K562 (cell line): ENCODE results near the gene FOXR1. TPM values are rescaled to one million over a fixed set of nuclear protein-coding genes. Genes with fewer than 3 reads are reported as not detected.

Source experiments
- ESRRA ChIP-seq: fragments of 450-650 bp; IDR thresholded peaks from 2 replicates; pipeline ENCODE4 v1.6.1; 2014; ENCODE audit warnings: low read depth, mild to moderate bottlenecking, moderate library complexity, borderline replicate concordance
- MAZ ChIP-seq, 2 experiments: fragments of 450-650 bp in 1 of 2; sonication (generic) in 1 of 2; formaldehyde crosslinking; IDR thresholded peaks in 1 of 2; conservative IDR thresholded peaks in 1 of 2; 2 replicates each; pipeline versions ENCODE4 v1.4.0 to v1.5.0; 2020; ENCODE audit warnings: mild to moderate bottlenecking in 1 of 2, missing genetic modification reagents in 1 of 2
- MXI1 ChIP-seq: IDR thresholded peaks from 2 replicates; pipeline ENCODE4 v1.6.1; 2011; ENCODE audit warnings: low read depth, mild to moderate bottlenecking, improper control_type of control experiment, low read length
- MYNN ChIP-seq, 2 experiments: sonication (generic); formaldehyde crosslinking in 1 of 2; IDR thresholded peaks; 2 replicates each; pipeline versions ENCODE4 v1.5.0 to v1.6.1; 2016 to 2020; ENCODE audit warnings: antibody characterized with exemption in 1 of 2, missing genetic modification reagents in 1 of 2
- NBN ChIP-seq: fragments of 450-650 bp; IDR thresholded peaks from 2 replicates; pipeline ENCODE4 v1.6.1; 2016; ENCODE audit warnings: low read depth, mild to moderate bottlenecking
- NFYB ChIP-seq: IDR thresholded peaks from 2 replicates; pipeline ENCODE4 v1.6.1; 2011; ENCODE audit warnings: mild to moderate bottlenecking, moderate library complexity; ENCODE audit not compliant: insufficient read length; ENCODE audit errors: extremely low read depth
- PCBP1 ChIP-seq: fragments of 200-400 bp; formaldehyde crosslinking; IDR thresholded peaks from 2 replicates; pipeline ENCODE4 v1.6.1; 2018; ENCODE audit warnings: mild to moderate bottlenecking, low read depth, low read length; ENCODE audit not compliant: poor library complexity, severe bottlenecking
- POLR2AphosphoS5 ChIP-seq: IDR thresholded peaks from 2 replicates; pipeline ENCODE4 v1.6.1; 2011; ENCODE audit warnings: mild to moderate bottlenecking, low read depth, low read length, moderate library complexity; ENCODE audit not compliant: control insufficient read depth, insufficient read depth
- PRMT5 ChIP-seq: sonication (generic); formaldehyde crosslinking; IDR thresholded peaks from 2 replicates; pipeline ENCODE4 v1.5.0; 2020; ENCODE audit warnings: missing genetic modification reagents
- RAD21 ChIP-seq, 2 experiments: fragments of 250-450 bp in 1 of 2; fragments of 450-650 bp in 1 of 2; sonication (Bioruptor Pico) in 1 of 2; formaldehyde crosslinking in 1 of 2; IDR thresholded peaks in 1 of 2; conservative IDR thresholded peaks in 1 of 2; 2 replicates each; pipeline versions ENCODE4 v1.4.0 to v1.8.0; 2020 to 2022; ENCODE audit warnings: mild to moderate bottlenecking in 2 of 2, moderate library complexity in 1 of 2
- RCOR1 ChIP-seq, 2 experiments: IDR thresholded peaks; 2 replicates each; pipeline ENCODE4 v1.6.1; 2012; ENCODE audit warnings: low read depth in 2 of 2, low read length in 2 of 2, borderline replicate concordance in 1 of 2, improper control_type of control experiment in 1 of 2
- SETDB1 ChIP-seq: IDR thresholded peaks from one replicate; pipeline ENCODE4 v1.6.1; 2012; ENCODE audit warnings: low read length, control low read depth, inconsistent platforms
- ZBTB40 ChIP-seq, 2 experiments: fragments of 450-650 bp in 1 of 2; sonication (generic) in 1 of 2; formaldehyde crosslinking in 1 of 2; IDR thresholded peaks; 2 replicates each; pipeline versions ENCODE4 v1.7.1 to v1.9.0; 2016 to 2022; ENCODE audit warnings: inconsistent platforms in 1 of 2, mild to moderate bottlenecking in 1 of 2, missing genetic modification reagents in 1 of 2
- ZNF280B ChIP-seq: fragments of 250-450 bp; sonication (Bioruptor Pico); IDR thresholded peaks from 2 replicates; pipeline ENCODE4 v1.5.1; 2021; ENCODE audit warnings: mild to moderate bottlenecking
- ZNF507 ChIP-seq: conservative IDR thresholded peaks from 2 replicates; pipeline ENCODE4 v1.6.1; 2017; ENCODE audit warnings: missing genetic modification characterization, missing compliant biosample characterization
- polyA plus RNA-seq, 8 experiments: library from polyadenylated mRNA; depleted of rRNA in 4 of 8; stranded (reverse) in 5 of 8; unstranded in 3 of 8; fragments of >200 nt; fragmentation: Nextera tagmentation in 2 of 8; fragmentation: Illumina TruSeq in 1 of 8; extraction: Ambion mirVana in 2 of 8; extraction: Trizol in 1 of 8; gene quantifications; 2 replicates each; pipeline versions ENCODE4 v1.2.1 to v1.2.3, GENCODE V29; 2011 to 2014; ENCODE audit warnings: inconsistent platforms in 1 of 8, missing spikeins in 1 of 8
- total RNA-seq, 7 experiments: library from RNA; depleted of rRNA in 6 of 7; stranded (reverse); fragments of >200 nt in 6 of 7; fragmentation: Illumina TruSeq in 2 of 7; extraction: Trizol in 2 of 7; gene quantifications; 2 replicates each; pipeline versions ENCODE4 v1.2.1 to v1.2.3, GENCODE V29; 2011 to 2021; ENCODE audit warnings: low replicate concordance in 1 of 7

FOXR1 gene
- total and polyA plus RNA-seq, 9 of the 15 experiments (the other 6 are each of a cell fraction or from before 2014, with no cell fraction given): not detected

- TF ChIP-seq ZBTB40 (IDR thresholded peaks at IDR 0.05) (no peak), ZBTB40 (CRISPR knock-in tag; IDR thresholded peaks at IDR 0.05) (no peak), NBN (no peak), ZNF507 (tag) (no peak), RCOR1 (IDR thresholded peaks at IDR 0.05; ENCODE audit: borderline replicate concordance in 1 of 2, low read depth in 2 of 2, low read length in 2 of 2) (peak in 1 of 2 experiments; percentile 47; a peak in 1 of 4 replicates), PRMT5 (CRISPR knock-in tag) (no peak), NFYB (no peak), ESRRA (peak; percentile 23; the same call in 1 of the 2 replicates), MXI1 (no peak), MAZ (CRISPR knock-in tag; conservative IDR thresholded peaks at IDR 0.05 in 1 of 2, IDR thresholded peaks at IDR 0.05 in 1 of 2) (peak in 1 of 2 experiments; percentile 57; a peak in 1 of 4 replicates), SETDB1 (no peak), MYNN (IDR thresholded peaks at IDR 0.05) (peak; percentile 80), MYNN (CRISPR knock-in tag; IDR thresholded peaks at IDR 0.05) (no peak), POLR2AphosphoS5 (no peak), RAD21 (CRISPR knock-in tag; conservative IDR thresholded peaks at IDR 0.05 in 1 of 2, IDR thresholded peaks at IDR 0.05 in 1 of 2) (peak; percentile 89 to 96), PCBP1 (no peak), ZNF280B (CRISPR knock-in tag) (no peak)
These were observed 15.3 kb upstream of the FOXR1 start, which contains the start of gene UPK2 (continued) for GRCh38 chr11:118956094-118956846.
